Right renal cortex interstitium (tissue), 3 donors: ENCODE data around the gene LAMA1. TPM values are rescaled to one million over a fixed set of nuclear protein-coding genes. Genes with fewer than 3 reads are reported as not detected.
"Not testable (repeated sequence)": the region's sequence is repeated elsewhere in the genome, so short reads cannot be mapped to it uniquely, and the experiment has no call there.

Source experiments
- DNase-seq, 3 donors: peaks; one replicate each; pipeline ENCODE4 v3.0.0-alpha.2; 2013; ENCODE audit warnings: low read depth in 3 of 3, low spot score in 2 of 3
- polyA plus RNA-seq, 3 donors: library from polyadenylated mRNA; unstranded; fragments of 120-200 nt; gene quantifications; one replicate each; pipeline ENCODE4 v1.2.1, GENCODE V29; 2013; ENCODE audit not compliant: insufficient read length in 3 of 3

The LAMA1 gene
- polyA plus RNA-seq, 3 donors = 68.4 to 73.8 (median 72.4) TPM

DNA sequence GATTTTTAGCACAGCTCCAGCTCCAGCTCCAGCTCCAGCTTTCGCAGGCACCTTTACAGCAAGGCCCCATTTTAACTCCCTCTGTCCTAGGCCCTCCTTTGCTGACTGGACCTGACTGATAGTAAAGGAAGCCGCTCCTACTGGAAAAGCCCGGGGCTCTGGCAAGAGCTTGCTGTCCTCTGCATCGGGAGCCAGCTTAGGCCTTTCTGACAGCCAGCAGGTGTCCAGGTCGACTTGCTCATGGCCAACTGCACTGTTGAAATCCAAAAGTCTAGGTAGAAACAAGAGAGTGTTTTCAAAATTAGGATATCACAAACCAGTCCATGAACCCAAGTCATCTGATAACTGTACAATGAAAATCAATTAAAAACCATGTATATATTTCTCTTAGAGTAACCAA, 161.1 kb downstream of the LAMA1 start:
- no peak for DNase-seq

DNA sequence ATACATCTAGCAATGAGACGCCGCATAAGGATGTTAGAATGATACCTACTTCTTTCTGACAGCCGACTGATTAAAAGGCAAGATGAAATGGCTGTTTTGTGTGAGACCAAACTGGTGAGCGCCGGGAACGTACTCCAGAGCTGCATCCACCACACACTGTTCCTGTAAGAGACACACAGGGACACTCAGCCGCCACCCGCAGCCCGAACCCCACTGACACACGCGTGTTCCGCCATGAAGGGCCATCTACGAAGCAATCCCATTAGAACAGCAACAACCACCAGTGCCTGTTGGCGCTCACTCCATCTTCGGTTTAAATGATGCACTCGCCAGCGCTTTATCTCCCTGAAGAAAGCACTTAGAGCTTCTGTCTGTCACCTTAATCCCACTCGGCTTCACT, 162.3 kb downstream of the LAMA1 start:
- no peak for DNase-seq

DNA sequence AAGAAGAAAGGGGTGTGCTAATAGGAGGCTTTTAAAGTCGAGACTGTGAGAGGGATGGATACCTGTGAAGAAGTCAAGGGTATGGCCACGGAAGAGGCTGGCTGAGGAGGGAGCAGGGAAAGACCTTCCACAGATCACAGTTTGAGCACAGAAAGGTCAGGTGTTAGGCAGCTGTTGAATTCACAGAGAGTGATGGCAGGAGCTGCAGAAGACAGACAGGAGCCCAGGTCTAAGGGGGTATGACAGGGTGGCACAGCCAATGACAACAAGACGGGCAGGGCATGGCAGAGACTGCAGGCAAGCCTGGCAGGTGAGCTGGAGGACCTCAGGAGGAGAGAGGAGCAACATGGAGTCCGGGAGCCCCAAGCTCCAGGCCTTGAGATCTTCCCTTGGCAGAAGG, 163.1 kb downstream of the LAMA1 start:
- no peak for DNase-seq

DNA sequence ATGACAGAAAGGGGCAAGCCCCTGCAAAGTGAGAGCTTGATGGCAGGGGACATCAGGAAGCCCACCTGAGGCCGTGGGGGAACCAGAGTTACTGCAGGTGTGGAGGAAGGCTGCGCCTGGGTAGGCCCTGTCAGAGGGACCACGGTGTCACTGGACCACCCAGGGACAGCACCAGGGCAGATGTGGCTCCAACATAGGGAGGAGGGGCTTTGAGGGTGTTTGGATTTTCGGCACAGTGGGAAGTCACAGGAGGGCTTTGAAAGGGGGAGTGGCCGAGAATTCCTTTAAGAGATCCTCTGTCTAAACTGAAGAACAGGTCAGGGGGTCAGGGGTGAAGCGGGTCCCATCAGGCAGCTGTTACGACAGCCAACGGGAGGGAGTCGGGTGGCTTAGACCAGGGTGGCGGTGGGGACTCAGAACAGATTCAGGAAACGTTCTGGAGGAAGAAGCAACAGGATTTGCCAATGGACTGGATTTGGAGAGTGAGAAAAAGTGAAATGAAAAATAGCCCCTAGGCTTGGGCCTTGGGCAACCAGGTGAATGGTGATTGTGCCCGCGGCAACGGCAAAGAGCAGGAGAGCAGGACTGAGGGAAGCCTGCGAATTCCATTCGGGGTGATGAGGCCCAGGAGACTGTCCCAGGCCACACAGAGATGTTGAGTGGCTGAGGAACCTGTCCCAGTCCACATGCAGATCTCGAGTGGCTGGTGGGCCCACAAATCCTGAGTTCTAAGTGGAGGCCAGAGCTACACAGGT, 166.1 kb downstream of the LAMA1 start:
- no peak for DNase-seq

DNA sequence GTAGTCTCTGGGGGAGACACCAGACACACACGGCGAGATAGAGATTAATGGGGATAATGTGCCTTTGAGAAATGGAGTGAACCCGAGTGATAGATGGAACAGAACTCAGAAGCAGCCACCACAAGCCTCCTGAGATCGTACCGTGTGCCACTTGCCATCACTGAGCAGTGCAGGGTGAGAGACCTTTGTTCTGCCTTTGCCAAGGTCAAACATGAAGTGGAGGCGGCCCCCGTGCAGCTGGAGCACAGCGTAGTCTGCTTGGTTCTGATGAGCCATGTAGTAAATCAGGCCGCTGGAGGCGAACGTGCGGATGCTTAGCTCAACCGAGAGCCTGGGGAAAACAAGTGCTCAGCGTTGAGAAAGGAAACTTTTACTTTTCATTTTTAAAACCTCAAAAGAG, 167.0 kb downstream of the LAMA1 start:
- DNase-seq = no peak

DNA sequence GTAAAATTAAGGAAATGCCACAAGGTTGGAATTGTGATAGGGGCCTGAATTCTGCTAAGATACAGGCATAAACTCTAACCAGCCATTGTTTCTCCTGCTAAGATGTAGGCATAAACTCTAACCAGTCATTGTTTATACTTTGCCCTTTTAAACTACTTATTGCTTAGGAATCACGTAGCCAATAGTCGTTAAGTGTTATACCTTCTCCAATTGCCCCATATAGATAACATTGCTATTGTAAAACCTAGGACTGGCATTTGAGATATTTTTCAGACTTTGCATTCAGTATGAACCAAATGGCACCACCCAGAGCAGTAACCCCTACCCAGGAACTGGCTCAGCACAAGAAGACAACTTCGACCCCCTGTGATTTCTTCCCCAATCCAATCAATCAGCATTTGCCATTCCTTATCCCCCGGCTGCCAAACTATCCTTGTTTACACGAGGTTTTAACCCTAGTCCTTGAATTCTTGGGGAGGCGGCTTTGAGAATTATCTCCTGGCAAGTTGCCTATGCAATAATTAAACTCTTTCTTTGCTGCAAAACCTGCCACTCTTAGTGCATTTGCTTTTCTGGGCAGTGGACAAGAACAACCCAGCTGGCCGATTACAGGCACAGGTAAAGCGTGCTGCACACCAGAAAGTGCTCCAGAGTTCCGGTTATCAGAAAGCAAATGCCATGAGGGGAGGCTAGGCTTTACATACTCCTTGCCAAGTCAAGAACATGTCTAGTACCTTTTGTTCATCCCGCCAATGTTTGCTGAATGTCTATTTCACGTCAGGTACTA, 167.6 kb downstream of the LAMA1 start:
- no peak for DNase-seq

DNA sequence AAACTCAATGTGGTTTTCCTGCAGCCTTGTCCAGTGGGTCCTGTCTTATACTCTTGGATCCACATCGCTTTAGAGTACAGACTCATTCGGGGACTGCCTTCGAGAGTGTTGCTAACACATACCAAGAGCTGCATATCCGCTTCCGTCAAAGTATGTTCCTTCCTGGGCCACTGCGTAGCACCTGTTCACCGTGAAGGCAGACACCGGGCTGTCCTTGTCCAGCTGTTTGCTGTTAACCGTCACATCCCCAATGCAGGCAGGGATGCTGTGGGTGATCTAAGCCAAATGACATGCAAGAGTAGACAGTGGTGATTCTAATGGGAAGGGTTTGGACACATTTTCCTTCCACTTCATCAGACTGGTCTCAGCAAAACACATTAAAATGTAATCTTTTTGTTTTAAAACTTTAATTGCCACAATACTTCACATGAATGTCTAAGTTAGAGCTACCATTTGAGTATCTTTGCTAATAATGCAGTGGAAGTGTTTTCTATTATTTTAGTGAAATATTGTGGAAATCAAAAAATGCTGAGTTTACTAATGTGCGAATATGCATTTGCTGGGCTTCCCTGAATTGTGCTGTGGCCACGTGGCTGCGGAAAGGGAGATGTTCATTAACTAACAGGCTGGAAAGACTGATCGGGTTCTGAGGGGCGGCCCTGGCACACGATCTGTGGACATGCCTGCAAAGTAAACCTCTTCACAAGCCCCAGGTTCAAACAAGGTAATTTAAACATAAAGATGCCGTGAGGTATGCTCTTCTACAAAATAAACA, 169.1 kb downstream of the LAMA1 start:
- DNase-seq = no peak

DNA sequence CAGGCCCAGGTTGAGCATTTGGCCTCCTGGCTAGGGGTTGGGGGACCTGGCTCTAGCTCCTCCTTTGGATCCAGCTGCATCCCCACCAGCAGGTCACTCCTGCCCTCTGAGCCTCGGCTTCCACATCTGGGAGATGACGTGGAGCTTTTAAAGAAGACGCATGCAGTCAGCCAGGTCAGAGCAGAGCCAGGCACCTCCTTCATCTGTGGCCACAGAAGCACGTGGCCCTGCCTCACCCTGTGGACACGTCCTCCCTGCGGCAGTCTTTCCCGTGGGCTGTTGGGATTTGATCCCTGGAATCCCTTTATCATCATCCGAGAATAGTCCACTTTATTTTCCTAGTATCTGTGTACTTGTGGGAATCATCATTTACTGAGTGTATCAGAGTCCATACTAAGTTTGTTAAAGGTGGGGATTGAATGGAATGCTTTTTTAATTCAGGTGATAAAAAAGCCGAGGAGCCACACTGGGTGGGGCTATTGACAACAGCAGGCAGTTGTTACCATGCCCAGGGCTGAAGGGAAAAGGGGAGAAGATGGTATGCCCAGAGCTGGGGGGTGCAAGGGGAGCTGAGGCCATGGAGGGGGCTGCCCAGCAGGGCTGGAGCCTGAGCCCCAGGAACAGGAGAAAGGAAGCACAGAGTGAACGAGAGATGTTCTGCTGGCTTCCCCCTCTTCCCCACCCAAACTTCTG, 170.1 kb downstream of the LAMA1 start:
- DNase-seq = no peak

DNA sequence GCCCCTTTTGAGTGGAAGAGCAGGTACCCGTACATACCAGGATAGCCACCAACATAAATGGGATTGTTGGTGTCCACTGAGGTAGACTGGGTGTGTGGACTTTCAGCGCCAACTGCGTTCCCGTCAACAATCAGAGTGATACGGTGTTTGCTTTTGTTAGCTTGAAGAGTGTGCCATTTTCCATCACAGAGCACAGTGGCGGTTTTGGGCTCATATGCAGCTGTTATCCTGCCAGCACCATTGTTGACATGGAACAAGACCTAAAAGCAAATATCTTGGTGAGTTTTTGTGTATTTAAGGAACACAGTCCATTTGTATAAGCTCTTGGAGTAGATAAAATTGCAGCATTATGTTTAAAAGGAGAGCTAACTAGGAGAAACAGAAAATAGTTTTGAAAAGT, 174.5 kb downstream of the LAMA1 start:
- DNase-seq = no peak

DNA sequence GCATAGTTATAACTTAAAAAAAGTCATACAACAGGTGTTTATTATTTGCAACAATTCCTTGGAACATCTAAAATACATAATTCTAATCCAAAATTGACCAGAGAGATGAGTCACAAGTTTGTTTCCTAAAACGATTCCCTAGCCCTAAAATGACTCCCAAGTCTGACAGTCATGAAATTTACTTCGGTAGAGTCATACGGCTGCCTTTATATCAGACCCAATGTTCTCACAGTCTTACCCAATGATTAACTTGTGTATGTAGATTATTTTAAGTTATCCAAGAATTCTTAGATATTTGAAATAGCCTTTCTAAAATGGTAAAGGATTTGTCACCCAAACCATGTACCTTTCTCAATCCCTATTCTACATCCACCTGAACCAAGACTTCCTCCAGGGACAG, 174.9 kb downstream of the LAMA1 start:
- no peak for DNase-seq

DNA sequence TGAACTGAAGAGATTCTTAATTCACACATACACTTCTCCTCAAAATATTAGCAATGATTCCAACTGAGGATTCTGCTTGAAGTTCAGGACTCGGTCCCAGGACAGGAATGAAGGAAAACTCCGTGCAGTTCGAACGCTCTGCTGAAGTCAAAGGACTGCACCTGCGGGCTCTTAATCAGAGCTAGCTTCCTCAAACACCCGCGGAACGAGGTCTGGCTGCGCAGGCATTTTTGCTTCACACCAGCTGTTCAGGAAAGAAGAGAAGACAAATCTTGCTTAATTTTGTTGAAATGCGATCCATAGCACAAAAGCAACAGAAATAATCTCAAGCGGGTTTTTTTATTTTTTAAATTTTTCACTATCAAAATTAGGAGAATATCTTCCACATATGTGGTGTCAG, 175.6 kb downstream of the LAMA1 start:
- no peak for DNase-seq

DNA sequence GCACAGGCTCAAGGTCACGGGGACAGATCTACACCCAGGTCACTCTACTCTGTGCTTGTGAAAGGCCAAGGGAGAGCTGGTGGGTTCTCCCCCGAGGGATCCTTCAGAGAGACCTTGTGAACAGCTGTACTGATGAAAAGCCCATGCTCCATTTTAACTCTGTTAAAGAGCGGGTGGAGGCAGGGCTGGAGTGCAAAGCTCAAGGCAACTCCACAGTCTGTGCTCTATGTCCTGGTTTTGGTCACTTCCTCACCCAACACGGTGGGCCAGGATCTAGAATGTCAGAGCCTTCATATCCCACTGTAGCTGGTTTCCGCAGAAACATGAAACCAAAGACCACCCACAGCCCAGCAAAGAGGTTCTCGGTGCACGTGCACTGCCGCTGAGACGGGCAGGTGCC, 177.1 kb downstream of the LAMA1 start:
- DNase-seq = no peak

DNA sequence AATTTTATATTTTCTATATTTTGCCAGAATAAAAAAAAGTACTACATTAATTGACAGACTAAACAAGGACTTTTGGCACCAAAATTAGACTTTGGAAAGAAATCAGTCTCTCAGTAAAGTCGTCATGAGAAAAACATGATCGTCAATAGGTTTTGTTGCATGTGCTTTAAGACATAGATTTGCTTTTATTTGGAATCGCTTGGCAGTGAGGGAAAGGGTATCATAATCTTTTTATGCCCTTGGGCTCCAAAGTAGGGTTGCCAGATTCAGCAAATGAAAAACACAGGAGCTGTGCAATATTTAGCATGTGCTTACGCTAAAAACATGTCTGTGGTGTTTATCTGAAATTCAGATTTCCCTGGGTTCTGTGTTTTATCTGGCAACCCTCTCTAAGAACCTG, 177.6 kb downstream of the LAMA1 start:
- no peak for DNase-seq

DNA sequence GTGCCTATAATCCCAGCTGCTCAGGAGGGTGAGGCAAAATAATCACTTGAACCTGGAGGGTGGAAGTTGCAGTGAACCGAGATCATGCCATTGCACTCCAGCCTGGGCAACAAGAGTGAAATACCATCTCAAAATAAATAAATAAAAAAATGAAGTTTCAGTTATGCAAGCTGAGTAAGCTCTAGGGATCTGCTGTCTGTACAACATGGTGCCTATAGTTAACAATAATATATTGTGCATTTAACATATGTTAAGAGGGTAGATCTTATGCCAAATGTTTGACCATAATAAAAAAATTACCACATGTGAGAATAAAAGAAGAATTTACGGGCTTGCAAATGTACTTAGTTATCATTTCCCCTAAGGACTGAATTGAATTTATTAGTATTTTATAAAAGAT, 179.2 kb downstream of the LAMA1 start:
- DNase-seq = not testable (repeated sequence)

DNA sequence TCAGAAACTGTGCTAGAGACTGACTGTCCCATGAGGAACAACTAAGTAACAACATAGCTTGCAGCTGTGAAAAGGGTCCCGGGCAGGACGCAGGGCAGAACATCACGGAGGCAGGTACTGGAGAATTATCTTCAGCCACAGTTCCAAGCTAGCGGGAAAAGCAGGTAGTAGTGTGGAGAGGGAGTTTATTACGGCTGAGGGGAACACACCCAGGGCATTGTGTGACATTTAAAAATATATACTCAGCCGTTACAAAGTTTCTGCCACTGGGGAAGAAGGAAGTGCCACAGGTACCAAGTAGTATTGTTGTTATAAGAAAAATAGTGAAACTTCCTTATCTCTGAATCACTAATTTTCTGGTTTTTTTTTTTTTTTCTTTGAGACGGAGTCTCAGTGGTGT, 179.6 kb downstream of the LAMA1 start:
- DNase-seq = no peak

DNA sequence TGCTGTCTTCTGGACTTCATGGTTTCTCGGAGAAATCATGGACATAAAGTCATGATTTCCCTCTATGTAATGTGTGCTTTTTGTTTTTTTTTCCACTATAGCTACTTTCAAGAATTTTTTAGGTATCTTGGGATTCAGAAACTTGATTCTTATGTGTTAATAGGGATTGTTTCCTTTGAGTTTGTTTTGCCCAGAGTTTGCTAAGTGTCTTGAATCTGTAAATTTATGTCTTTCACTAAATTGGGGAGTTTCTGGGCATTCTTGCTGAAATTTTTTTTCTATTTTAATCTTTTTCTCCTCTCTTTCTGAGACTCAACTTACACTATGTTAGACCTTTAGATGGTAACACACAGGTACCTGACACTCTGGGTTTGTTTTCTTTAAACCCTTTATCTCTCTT, 182.7 kb downstream of the LAMA1 start:
- no peak for DNase-seq

DNA sequence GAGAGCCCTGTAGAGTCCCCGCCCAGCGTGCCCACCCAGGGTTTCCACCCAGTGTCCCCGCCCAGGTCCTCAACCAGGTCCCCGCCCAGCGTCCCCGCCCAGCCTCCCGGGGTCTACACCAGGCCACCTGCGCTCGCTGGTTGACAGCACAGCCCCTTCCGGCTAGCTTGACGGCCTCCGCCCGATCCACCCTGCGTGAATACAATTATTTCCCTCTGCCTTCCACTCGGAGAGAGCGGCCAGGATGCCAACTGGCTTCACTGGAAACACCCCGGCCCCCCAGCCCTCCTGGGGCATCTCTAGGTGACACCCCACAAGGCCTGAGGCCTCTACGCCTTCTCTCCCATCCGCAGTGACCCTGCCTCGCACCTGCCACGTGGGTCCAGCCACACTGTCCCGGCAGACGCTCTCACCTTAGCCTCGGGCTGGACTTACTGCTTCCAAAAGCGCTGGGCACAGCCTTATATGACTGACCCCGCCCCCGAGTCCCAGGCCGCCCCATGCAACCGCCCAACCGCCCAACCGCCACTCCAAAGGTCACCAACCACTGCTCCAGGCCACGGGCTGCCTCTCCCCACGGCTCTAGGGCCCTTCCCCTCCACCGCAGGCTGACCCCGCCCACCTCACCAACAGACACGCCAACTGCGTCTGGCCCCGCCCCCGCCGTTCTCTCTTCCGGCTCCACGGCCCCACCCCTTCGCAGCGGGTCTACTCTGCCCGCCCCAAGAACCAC, 188.1 kb downstream of the LAMA1 start:
- DNase-seq = no peak

DNA sequence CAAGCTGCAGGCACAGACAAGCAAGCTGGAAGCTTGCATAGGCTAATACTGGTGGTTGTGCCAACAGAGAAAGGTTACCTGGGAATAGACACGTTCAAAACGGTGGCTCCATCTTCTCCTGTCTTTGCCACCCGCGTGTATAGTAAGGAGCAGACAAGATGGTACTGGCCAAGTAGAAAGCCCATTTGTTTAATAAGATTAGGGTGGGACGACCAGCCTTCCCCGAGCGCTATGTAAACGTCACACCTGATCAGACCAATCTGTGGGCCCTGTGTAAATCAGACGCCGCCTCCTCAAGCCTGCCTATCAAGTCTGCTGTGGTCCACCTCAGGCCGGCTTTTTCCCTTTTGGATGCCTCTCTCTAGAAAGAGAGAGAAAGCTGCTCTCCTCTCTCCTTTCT, 189.2 kb downstream of the LAMA1 start:
- no peak for DNase-seq

DNA sequence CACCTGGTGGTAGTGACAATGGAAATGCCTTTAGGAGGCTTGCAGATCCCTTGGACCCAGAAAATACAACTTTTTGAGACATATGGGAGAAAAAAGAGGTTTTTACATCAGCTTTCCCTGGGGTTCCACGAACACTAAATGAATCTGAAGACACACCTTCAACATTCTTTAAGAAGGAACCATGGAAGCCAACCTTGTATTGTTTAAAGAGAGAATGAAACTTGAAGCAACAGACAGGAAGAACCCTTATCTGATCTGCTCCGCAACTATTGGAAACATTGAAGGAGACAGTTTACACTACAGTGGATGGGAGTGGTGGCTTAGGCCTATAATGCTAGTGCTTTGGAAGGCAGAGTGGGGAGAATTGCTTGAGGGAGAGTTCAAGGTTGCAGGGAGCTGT, 190.4 kb downstream of the LAMA1 start:
- DNase-seq = no peak

DNA sequence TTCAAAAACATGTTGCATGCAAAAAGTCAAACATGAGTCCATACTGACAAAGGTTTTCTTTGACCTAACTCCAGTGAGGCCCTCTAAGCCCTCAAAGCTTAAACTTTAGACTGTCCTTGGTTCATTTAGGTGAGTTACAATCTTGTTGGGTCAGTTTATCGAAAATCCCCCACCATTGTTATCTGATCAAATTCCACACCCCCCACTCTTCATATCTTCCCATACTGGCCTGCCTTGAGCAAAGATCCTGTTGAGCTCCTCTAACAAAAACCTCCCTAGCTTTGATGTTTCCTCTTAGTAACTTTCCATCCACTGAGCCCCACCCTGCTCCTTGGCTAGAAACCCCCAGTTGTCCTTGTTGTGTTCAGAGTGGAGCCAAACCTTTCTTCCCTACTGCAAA, 194.4 kb downstream of the LAMA1 start:
- DNase-seq = no peak
